ENCODE data around the gene GIPC1.

GIPC1 gene

GRCh38 chr19:14476673-14477401 is 19.1 kb downstream of the GIPC1 start:
- TF ChIP-seq, protein P1, sequence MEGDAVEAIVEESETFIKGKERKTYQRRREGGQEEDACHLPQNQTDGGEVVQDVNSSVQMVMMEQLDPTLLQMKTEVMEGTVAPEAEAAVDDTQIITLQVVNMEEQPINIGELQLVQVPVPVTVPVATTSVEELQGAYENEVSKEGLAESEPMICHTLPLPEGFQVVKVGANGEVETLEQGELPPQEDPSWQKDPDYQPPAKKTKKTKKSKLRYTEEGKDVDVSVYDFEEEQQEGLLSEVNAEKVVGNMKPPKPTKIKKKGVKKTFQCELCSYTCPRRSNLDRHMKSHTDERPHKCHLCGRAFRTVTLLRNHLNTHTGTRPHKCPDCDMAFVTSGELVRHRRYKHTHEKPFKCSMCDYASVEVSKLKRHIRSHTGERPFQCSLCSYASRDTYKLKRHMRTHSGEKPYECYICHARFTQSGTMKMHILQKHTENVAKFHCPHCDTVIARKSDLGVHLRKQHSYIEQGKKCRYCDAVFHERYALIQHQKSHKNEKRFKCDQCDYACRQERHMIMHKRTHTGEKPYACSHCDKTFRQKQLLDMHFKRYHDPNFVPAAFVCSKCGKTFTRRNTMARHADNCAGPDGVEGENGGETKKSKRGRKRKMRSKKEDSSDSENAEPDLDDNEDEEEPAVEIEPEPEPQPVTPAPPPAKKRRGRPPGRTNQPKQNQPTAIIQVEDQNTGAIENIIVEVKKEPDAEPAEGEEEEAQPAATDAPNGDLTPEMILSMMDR (IDR thresholded peaks at IDR 0.05; ENCODE audit: low read length): no peak
- TF ChIP-seq EZH2 (IDR thresholded peaks at IDR 0.05; ENCODE audit: borderline replicate concordance, low read length): no peak
- Histone ChIP-seq H3K4me3 (ENCODE audit: low read depth, low read length, poor library complexity, severe bottlenecking) (no peak overlapping the region), H3F3A (ENCODE audit: insufficient read depth, low read length) (no peaks in the 10 kb centered on the region), H3K9me3 (ENCODE audit: low read length) (no peaks in the 10 kb centered on the region), H3K27me3 (ENCODE audit: insufficient read depth, low read length) (peaks cover 6% of the 10 kb centered on the region; the same call in 1 of the 2 replicates), H3K4me1 (ENCODE audit: insufficient read depth, low read length, severe bottlenecking) (peaks cover 15% of the 10 kb centered on the region), H3K36me3 (ENCODE audit: insufficient read depth, low read length) (peaks cover 17% of the 10 kb centered on the region), H3K79me2 (ENCODE audit: insufficient read depth, low read length) (no peaks in the 10 kb centered on the region), H4K20me1 (ENCODE audit: insufficient read depth, low read length) (no peaks in the 10 kb centered on the region), H3K4me2 (ENCODE audit: low read length) (no peak overlapping the region), H3K27ac (ENCODE audit: low read depth, low read length, poor library complexity, severe bottlenecking) (no peak overlapping the region), H3K9ac (ENCODE audit: low read length) (no peak overlapping the region), H2AFZ (ENCODE audit: low read length) (no peak overlapping the region), H3K9me2 (ENCODE audit: low read depth, low read length) (no peaks in the 10 kb centered on the region)

DNA sequence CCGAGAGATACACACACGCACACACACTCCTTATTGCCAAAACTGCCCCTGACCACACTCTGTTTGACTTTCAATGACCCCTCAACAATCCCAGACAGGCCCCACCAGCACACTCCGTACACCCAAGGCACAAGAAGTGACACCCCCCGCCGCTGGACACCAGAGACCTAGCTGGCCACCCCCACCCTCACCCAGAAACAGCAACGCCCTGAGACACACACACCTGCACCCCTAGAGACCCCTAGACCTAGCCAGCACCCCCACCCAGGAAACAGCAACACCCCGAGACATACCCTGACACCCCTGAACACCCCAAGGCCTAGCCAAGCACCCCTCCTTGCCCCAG is 19.6 kb downstream of the GIPC1 start:
- Histone ChIP-seq H3K27ac (ENCODE audit: low read depth, low read length, poor library complexity, severe bottlenecking) (no peak overlapping the region), H3K79me2 (ENCODE audit: insufficient read depth, low read length) (no peaks in the 10 kb centered on the region), H3K36me3 (ENCODE audit: insufficient read depth, low read length) (peaks cover 15% of the 10 kb centered on the region), H2AFZ (ENCODE audit: low read length) (no peak overlapping the region), H3K4me3 (ENCODE audit: low read depth, low read length, poor library complexity, severe bottlenecking) (no peak overlapping the region), H3K4me2 (ENCODE audit: low read length) (no peak overlapping the region), H3K4me1 (ENCODE audit: insufficient read depth, low read length, severe bottlenecking) (peaks cover 16% of the 10 kb centered on the region), H3K9ac (ENCODE audit: low read length) (no peak overlapping the region), H3F3A (ENCODE audit: insufficient read depth, low read length) (no peaks in the 10 kb centered on the region), H4K20me1 (ENCODE audit: insufficient read depth, low read length) (no peaks in the 10 kb centered on the region), H3K27me3 (ENCODE audit: insufficient read depth, low read length) (peaks cover 6% of the 10 kb centered on the region; the same call in 1 of the 2 replicates), H3K9me3 (ENCODE audit: low read length) (no peaks in the 10 kb centered on the region), H3K9me2 (ENCODE audit: low read depth, low read length) (no peaks in the 10 kb centered on the region)
- no peak for TF ChIP-seq EZH2 (IDR thresholded peaks at IDR 0.05; ENCODE audit: borderline replicate concordance, low read length)
- TF ChIP-seq, protein P1 (IDR thresholded peaks at IDR 0.05; ENCODE audit: low read length): no peak

DNA sequence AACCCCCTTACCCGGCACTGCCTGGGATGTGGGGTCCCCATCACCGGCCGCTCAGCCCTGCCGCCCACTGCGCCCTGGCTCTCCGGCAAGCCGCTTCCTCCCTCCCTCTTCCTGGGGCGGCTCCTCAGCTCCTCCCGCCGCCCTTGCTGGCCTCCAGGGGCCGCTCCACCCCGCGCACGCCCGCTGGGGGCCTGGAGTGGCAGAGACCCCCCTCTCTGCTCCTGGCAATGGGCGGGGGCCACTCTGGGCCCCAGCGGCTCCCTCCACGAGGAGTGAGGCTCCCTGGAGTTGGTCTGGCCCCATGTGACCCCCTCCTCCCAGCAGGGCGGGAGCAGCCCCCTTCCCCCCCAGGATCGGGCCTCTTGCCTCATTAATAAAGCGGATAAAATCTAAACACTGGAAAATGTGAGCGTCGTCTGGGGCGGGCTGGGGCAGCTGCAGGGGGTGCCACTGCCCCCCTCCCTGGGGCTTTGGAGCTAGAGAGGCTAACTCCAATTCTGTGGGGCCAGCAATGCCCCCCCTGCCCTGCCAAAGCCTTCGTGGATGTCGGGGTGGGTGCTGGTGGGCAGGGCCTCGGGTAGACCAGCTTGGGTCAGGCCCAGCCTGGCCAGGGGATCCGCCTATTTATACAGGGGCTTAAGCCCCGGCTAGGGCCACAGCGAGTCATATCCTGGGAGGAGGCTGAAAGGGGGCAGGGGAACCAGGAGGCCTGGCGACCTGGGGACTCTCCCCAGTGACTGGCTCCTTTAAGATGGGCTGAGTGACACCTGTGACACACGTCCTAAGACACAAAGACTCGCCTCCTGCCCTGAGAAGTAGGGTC is 20.5 kb downstream of the GIPC1 start, which contains the start of gene PTGER1:
Gene PTGER1, minus strand, starts transcription at position 104 of the 823 bp plus-strand sequence. CDS start 1,034 bp downstream, outside the sequence.
- no peaks in the 10 kb centered on the region for H3K9me3 ChIP-seq (ENCODE audit: low read length)
- H3K27me3 ChIP-seq (ENCODE audit: insufficient read depth, low read length): peaks cover 6% of the 10 kb centered on the region; the same call in 1 of the 2 replicates
- H3K36me3 ChIP-seq (ENCODE audit: insufficient read depth, low read length): peaks cover 20% of the 10 kb centered on the region
- H3K27ac ChIP-seq (ENCODE audit: low read depth, low read length, poor library complexity, severe bottlenecking): no peak within 1 kb of the TSS
- no peaks in the 10 kb centered on the region for H3F3A ChIP-seq (ENCODE audit: insufficient read depth, low read length)
- H3K4me2 ChIP-seq (ENCODE audit: low read length): no peak within 1 kb of the TSS
- no peaks in the 10 kb centered on the region for H3K9me2 ChIP-seq (ENCODE audit: low read depth, low read length)
- no peak within 1 kb of the TSS for H3K9ac ChIP-seq (ENCODE audit: low read length)
- H3K4me1 ChIP-seq (ENCODE audit: insufficient read depth, low read length, severe bottlenecking): peaks cover 13% of the 10 kb centered on the region
- H3K79me2 ChIP-seq (ENCODE audit: insufficient read depth, low read length): no peaks in the 10 kb centered on the region
- no peak within 1 kb of the TSS for H3K4me3 ChIP-seq (ENCODE audit: low read depth, low read length, poor library complexity, severe bottlenecking)
- TF ChIP-seq EZH2 (IDR thresholded peaks at IDR 0.05; ENCODE audit: borderline replicate concordance, low read length): no peak
- no peak within 1 kb of the TSS for H2AFZ ChIP-seq (ENCODE audit: low read length)
- H4K20me1 ChIP-seq (ENCODE audit: insufficient read depth, low read length): no peaks in the 10 kb centered on the region

Data from OCI-LY1 (cell line).